Uterus (tissue), 4 donors: ENCODE data around the gene TRIM37. TPM values are rescaled to one million over a fixed set of nuclear protein-coding genes. Genes with fewer than 3 reads are reported as not detected.

Experiments
- DNase-seq, 2 donors: peaks; one replicate each; pipeline ENCODE4 v3.0.0-alpha.2; 2019 to 2020
- H3K27ac ChIP-seq, 2 donors: fragments of 200-600 bp; sonication (generic); 1 replicate in 1 of 2; 2 replicates in 1 of 2; pipeline ENCODE4 v1.5.1; 2016 to 2018
- H3K27me3 ChIP-seq, 2 donors: fragments of 200-600 bp; sonication (generic); one replicate each; pipeline ENCODE4 v1.5.1; 2018 to 2019; ENCODE audit warnings: control low read depth in 1 of 2
- H3K36me3 ChIP-seq, 2 donors: fragments of 200-600 bp; sonication (generic); one replicate each; pipeline ENCODE4 v1.5.1; 2019; ENCODE audit warnings: control low read depth in 1 of 2
- H3K4me1 ChIP-seq, 2 donors: fragments of 200-600 bp; sonication (generic); one replicate each; pipeline ENCODE4 v1.5.1; 2018 to 2019; ENCODE audit warnings: control low read depth in 1 of 2
- H3K4me3 ChIP-seq, 2 donors: fragments of 200-600 bp; sonication (generic); 1 replicate in 1 of 2; 2 replicates in 1 of 2; pipeline ENCODE4 v1.5.1; 2018 to 2019; ENCODE audit warnings: mild to moderate bottlenecking in 1 of 2
- H3K9me3 ChIP-seq, 2 donors: fragments of 200-600 bp; sonication (generic); one replicate each; pipeline ENCODE4 v1.5.1; 2019; ENCODE audit warnings: control low read depth in 1 of 2
- CTCF ChIP-seq, 4 experiments: fragments of 200-600 bp in 2 of 4; fragments of 450-650 bp in 2 of 4; sonication (generic) in 2 of 4; IDR thresholded peaks; one replicate each; pipeline ENCODE4 v1.5.1; 2016 to 2019; ENCODE audit warnings: antibody characterized with exemption in 4 of 4, mild to moderate bottlenecking in 2 of 4, moderate library complexity in 1 of 4
- POLR2A ChIP-seq, 2 donors: fragments of 450-650 bp; IDR thresholded peaks; one replicate each; pipeline ENCODE4 v1.6.1; 2016; ENCODE audit warnings: antibody characterized with exemption in 2 of 2, mild to moderate bottlenecking in 1 of 2, moderate library complexity in 1 of 2
- intact Hi-C: fragments of 100-400 bp; cut with DNase I; formaldehyde crosslinking; loops from one replicate; pipeline ENCODE4 v1.15.1; 2023; ENCODE audit warnings: low total_unique reads
- microRNA counts, 2 donors: library from miRNA; unstranded; fragments of <30 nt; microRNA quantifications; one replicate each; lab custom pipeline; 2016 to 2017
- microRNA-seq: library from miRNA; unstranded; fragments of <30 nt; microRNA quantifications from one replicate; pipeline ENCODE4, GENCODE V29; 2016; ENCODE audit warnings: borderline microRNAs expressed, borderline replicate concordance
- small RNA-seq: library from RNA; depleted of rRNA; stranded (forward); fragments of <200 nt; gene quantifications from one replicate; pipeline ENCODE3, GENCODE V24; 2016
- total RNA-seq, 4 donors: library from RNA; depleted of rRNA in 3 of 4; stranded (reverse); fragments of >200 nt in 3 of 4; gene quantifications; one replicate each; pipeline versions ENCODE4 v1.1.0 to v1.2.4, GENCODE V29; 2014 to 2023
- donor health status: DM: yes; HTN: yes; CAD: no.

Gene TRIM37
- total RNA-seq, 4 donors from 2014 or later: 5.0 to 38.9 (median 21.4) TPM

- no peaks in the 10 kb centered on the region for H3K9me3 ChIP-seq
- no peaks in the 10 kb centered on the region for H3K4me1 ChIP-seq
- TF ChIP-seq CTCF (IDR thresholded peaks at IDR 0.05) (no peak), POLR2A (IDR thresholded peaks at IDR 0.05) (no peak)
- no peaks in the 10 kb centered on the region for H3K36me3 ChIP-seq
- no peak overlapping the region for H3K4me3 ChIP-seq
- H3K27me3 ChIP-seq: no peaks in the 10 kb centered on the region
- DNase-seq: no peak
- no peak overlapping the region for H3K27ac ChIP-seq
- intact Hi-C loops: no loop called here
Measured at GRCh38 chr17:58936295-58936694, 170.4 kb downstream of the TRIM37 start.

DNA sequence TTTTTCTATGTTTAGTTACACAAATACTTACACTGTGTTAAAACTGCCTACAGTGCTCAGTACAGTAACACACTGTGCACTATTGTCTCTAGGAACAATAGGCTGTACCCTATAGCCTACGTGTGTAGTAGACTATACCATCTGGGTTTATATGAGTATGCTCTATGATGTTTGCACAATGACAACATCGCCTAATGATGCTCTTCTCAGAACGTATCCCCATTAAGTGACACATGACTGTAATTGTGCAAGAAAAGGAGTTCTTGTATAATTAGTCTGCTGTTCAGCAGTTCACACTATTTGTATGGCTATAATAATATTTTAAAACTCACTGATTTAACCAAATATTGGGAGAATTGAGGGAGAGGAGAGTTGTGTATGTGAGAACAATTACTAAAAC lies 173.7 kb downstream of the TRIM37 start:
- Histone ChIP-seq H3K4me3 (no peak overlapping the region), H3K27ac (no peak overlapping the region), H3K27me3 (no peaks in the 10 kb centered on the region), H3K4me1 (no peaks in the 10 kb centered on the region), H3K36me3 (no peaks in the 10 kb centered on the region), H3K9me3 (no peaks in the 10 kb centered on the region)
- intact Hi-C loops: no loop called here
- no peak for DNase-seq
- TF ChIP-seq CTCF (IDR thresholded peaks at IDR 0.05): no peak
- TF ChIP-seq POLR2A (IDR thresholded peaks at IDR 0.05): no peak

MicroRNAs within 50 kb of the gene (microRNA counts, 767-probe panel; counts per million panel counts)
- microRNA hsa-miR-301a-3p (lab: Ali Mortazavi, UCI) (5,033 to 5,598 counts per million in 2 donors), microRNA hsa-miR-454-3p (lab: Ali Mortazavi, UCI) (4,710 to 4,922 counts per million in 2 donors)

Small RNA genes lying within 50 kb of the gene (microRNA-seq; reads per million reads assigned to microRNA genes)
- gene MIR301A (31.4 reads per million, percentile 37 among the genes with 10 or more reads in this experiment), gene MIR454 (492 reads per million, percentile 74 among the genes with 10 or more reads in this experiment)

Small RNA genes lying within 50 kb of the gene (small RNA-seq; reads per million reads assigned to genes)
- gene MIR301A: 4.8 reads per million, percentile 86 among the genes with 10 or more reads in this experiment
- 2.8 reads per million, percentile 80 among the genes with 10 or more reads in this experiment for gene MIR454
- gene RN7SL716P: not detected
- gene RNU2-58P: not detected

Other genes starting within 250 kb of the TRIM37 start
- 10 to 100 TPM; 20.6 to 99.8 (median 33.0) TPM for gene SKA2, start 48.3 kb upstream of the TRIM37 start, total RNA-seq
- gene PRR11, start 48.9 kb upstream of the TRIM37 start, total RNA-seq: 1 to 10 TPM in 2 of 4 donors, under 1 TPM in 1, not detected in 1; 0.26 to 5.5 (median 1.6) TPM
- 10 to 100 TPM in 3 of 4 donors, 1 to 10 TPM in 1; 2.6 to 22.2 (median 13.1) TPM for gene SMG8, start 103.2 kb upstream of the TRIM37 start, total RNA-seq
- gene GDPD1, start 113.6 kb upstream of the TRIM37 start, total RNA-seq: 1 to 10 TPM in 2 of 4 donors, under 1 TPM in 2; 0.51 to 1.9 (median 1.2) TPM
- gene YPEL2, start 224.8 kb upstream of the TRIM37 start, total RNA-seq: 10 to 100 TPM; 21.2 to 91.7 (median 25.0) TPM